NB4 (cell line): ENCODE measurements around the gene SHPK.

ENCODE experiments used
- DNase-seq: peaks from one replicate; pipeline ENCODE4 v3.0.0; 2010; ENCODE audit warnings: low read depth
- H3K4me3 ChIP-seq: one replicate; pipeline ENCODE4 v1.5.1; 2011; ENCODE audit warnings: mild to moderate bottlenecking, low read depth, low read length, moderate library complexity
- MAX ChIP-seq: IDR thresholded peaks from 2 replicates; pipeline ENCODE4 v1.6.1; 2011; ENCODE audit warnings: low read depth, low read length
- MYC ChIP-seq: IDR thresholded peaks from 2 replicates; pipeline ENCODE4 v1.6.1; 2011; ENCODE audit warnings: low read depth, low read length
- POLR2A ChIP-seq: IDR thresholded peaks from 2 replicates; pipeline ENCODE4 v1.6.1; 2011; ENCODE audit warnings: mild to moderate bottlenecking; ENCODE audit not compliant: insufficient read length; ENCODE audit errors: extremely low read depth
- TF ChIP-seq, protein P1 (sequence below): IDR thresholded peaks from one replicate; pipeline ENCODE4 v1.5.1; 2012; ENCODE audit warnings: low read depth, low read length

Gene SHPK

DNA sequence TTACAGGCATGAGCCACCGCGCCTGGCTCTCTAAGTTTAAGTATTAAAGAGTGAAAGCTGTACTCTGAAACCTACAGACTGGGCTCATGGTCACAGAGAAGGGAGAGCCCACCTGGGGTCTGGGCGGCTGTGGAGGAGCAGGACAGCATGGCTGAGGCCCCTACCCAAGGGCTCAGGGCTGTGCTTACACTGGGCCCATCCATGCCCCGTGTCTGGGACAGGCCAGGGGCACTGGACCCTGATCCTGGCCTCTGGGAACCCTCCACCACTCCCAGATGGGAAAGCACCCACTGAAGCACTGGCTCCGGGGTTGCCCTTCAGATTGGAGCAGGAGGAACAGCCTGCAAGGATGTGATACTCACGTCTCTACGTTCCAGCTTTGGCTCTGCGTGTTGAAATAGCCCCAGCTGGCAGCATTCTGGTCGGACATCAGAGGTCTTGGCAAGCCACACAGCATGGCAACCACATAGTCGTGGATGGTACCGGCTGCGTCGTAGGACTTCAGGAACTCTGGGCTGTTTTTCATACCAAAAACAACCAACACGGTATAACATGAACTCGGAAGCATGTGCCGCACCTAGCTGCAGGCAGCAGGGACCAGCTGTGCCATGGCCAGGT is 13.0 kb downstream of the SHPK start:
- DNase-seq, result no peak
- TF ChIP-seq POLR2A, result no peak
- TF ChIP-seq MYC, result no peak
- no peak for TF ChIP-seq MAX
- TF ChIP-seq, protein P1, sequence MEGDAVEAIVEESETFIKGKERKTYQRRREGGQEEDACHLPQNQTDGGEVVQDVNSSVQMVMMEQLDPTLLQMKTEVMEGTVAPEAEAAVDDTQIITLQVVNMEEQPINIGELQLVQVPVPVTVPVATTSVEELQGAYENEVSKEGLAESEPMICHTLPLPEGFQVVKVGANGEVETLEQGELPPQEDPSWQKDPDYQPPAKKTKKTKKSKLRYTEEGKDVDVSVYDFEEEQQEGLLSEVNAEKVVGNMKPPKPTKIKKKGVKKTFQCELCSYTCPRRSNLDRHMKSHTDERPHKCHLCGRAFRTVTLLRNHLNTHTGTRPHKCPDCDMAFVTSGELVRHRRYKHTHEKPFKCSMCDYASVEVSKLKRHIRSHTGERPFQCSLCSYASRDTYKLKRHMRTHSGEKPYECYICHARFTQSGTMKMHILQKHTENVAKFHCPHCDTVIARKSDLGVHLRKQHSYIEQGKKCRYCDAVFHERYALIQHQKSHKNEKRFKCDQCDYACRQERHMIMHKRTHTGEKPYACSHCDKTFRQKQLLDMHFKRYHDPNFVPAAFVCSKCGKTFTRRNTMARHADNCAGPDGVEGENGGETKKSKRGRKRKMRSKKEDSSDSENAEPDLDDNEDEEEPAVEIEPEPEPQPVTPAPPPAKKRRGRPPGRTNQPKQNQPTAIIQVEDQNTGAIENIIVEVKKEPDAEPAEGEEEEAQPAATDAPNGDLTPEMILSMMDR, result no peak
- H3K4me3 ChIP-seq, result no peak overlapping the region

GRCh38 chr17:3621146-3621720 is 14.8 kb downstream of the SHPK start:
- no peak for DNase-seq
- TF ChIP-seq MYC (no peak), MAX (no peak), POLR2A (no peak)
- TF ChIP-seq, protein P1, result no peak
- no peak overlapping the region for H3K4me3 ChIP-seq

DNA sequence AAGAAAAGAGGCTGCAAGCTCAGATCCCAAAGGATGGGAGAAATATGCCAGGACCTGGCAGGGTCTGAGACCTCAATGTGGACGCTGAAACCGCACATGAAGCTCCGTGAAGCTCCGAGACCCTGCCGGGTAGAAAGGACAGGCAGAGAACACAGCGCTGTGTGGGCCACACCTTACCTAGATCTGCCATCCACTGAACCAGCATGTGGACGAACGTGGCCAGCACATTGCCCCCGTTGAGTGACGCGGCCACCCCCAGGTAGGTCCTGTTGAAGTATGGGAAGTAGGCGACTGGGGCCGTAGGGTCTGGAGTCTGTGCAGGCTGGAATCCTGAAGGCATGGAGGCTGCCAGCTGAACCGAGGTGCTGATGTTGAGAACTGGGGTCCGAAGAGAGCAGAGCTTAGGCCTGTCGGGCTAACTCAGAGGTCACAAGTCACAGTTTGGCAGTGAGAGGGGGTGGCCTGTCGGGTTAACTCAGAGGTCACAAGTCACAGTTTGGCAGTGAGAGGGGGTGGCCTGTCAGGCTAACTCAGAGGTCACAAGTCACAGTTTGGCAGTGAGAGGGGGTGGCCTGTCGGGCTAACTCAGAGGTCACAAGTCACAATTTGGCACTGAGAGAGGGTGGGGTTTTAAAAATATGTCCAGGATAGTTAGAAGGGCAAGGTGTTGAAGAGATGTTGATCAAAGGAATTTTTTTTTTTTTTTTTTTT is 20.7 kb downstream of the SHPK start:
- no peak for TF ChIP-seq MAX
- TF ChIP-seq, protein P1, result no peak
- no peak for TF ChIP-seq MYC
- no peak for TF ChIP-seq POLR2A
- H3K4me3 ChIP-seq, result no peak overlapping the region
- DNase-seq, result no peak

- H3K4me3 ChIP-seq, result no peak overlapping the region
- no peak for DNase-seq
- TF ChIP-seq POLR2A, result no peak
- TF ChIP-seq, protein P1, result no peak
- no peak for TF ChIP-seq MYC
- no peak for TF ChIP-seq MAX
These were observed 22.9 kb downstream of the SHPK start for GRCh38 chr17:3613124-3613523.

- no peak overlapping the region for H3K4me3 ChIP-seq
- no peak for DNase-seq
- TF ChIP-seq, protein P1, result no peak
- TF ChIP-seq POLR2A, result no peak
These were observed 25.5 kb downstream of the SHPK start for GRCh38 chr17:3610523-3610922.
